HG03520 (cell line): ENCODE data around the gene ROPN1L.
A peak's percentile ranks its signal among the peaks of the same experiment; 100 is the strongest.
"Not testable (repeated sequence)": the region's sequence is repeated elsewhere in the genome, so short reads cannot be mapped to it uniquely, and the experiment has no call there.

Experiments
- ATAC-seq: cut with Tn5 transposase; IDR thresholded peaks from one replicate; pipeline ENCODE4 v1.9.1; 2021; ENCODE audit warnings: mild to moderate bottlenecking, moderate library complexity; ENCODE audit not compliant: unreplicated experiment

Gene ROPN1L

GRCh38 chr5:10499776-10500175, 58.1 kb downstream of the ROPN1L start:
- no peak for ATAC-seq

- ATAC-seq, result no peak
Measured at GRCh38 chr5:10500669-10501068, 59.0 kb downstream of the ROPN1L start.

- no peak for ATAC-seq
Measured at GRCh38 chr5:10501554-10502075, 59.9 kb downstream of the ROPN1L start.

GRCh38 chr5:10502130-10502529, 60.5 kb downstream of the ROPN1L start:
- no peak for ATAC-seq

GRCh38 chr5:10502578-10502977, 60.9 kb downstream of the ROPN1L start:
- no peak for ATAC-seq

GRCh38 chr5:10503321-10503720, 61.6 kb downstream of the ROPN1L start:
- no peak for ATAC-seq

- no peak for ATAC-seq
Measured at GRCh38 chr5:10503997-10504793, 62.5 kb downstream of the ROPN1L start.

- peak; percentile 73 for ATAC-seq
Measured at GRCh38 chr5:10505517-10506095, 63.9 kb downstream of the ROPN1L start.

- ATAC-seq, result no peak
Measured at GRCh38 chr5:10506535-10506934, 64.9 kb downstream of the ROPN1L start.

- no peak for ATAC-seq
Measured at GRCh38 chr5:10507575-10508096, 66.0 kb downstream of the ROPN1L start.

- ATAC-seq, result no peak
Measured at GRCh38 chr5:10509575-10509974, 67.9 kb downstream of the ROPN1L start.

- no peak for ATAC-seq
Measured at GRCh38 chr5:10511741-10512640, 70.3 kb downstream of the ROPN1L start.

GRCh38 chr5:10513501-10514442, 72.1 kb downstream of the ROPN1L start:
- no peak for ATAC-seq

GRCh38 chr5:10514572-10514971, 72.9 kb downstream of the ROPN1L start:
- not testable (repeated sequence) for ATAC-seq
